GM18909 (cell line): ENCODE results near the gene WDPCP.

Experiments used
- ATAC-seq: cut with Tn5 transposase; IDR thresholded peaks from one replicate; pipeline ENCODE4 v1.9.1; 2021; ENCODE audit warnings: mild to moderate bottlenecking; ENCODE audit not compliant: unreplicated experiment, poor library complexity

WDPCP gene

GRCh38 chr2:63071664-63072063, 516.6 kb downstream of the WDPCP start:
- no peak for ATAC-seq
